Measurements from ENCODE around the gene JMJD1C. TPM values are rescaled to one million over a fixed set of nuclear protein-coding genes. Genes with fewer than 3 reads are reported as not detected.
A peak's percentile ranks its signal among the peaks of the same experiment; 100 is the strongest.

The JMJD1C gene
- total RNA-seq, 1 experiment from 2014 or later: 139 TPM

DNA sequence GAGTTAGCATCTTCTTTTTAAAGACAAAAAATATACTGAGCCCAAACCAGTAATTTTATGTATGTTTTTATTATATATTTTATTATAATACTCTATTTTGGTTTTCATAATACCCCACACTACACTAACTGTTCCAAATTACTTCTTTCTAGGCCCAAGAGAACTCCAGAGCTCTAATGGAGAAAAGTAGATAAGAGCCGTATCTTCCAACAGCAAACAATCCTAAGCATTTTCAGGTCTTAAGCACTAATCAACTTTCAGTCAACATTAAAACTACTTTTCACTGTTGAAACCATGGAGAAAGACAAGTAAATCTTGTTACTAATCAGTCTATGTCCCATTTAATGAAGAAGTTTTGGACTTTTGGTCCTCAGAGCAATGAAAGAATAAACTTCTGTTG is 55.1 kb downstream of the JMJD1C start:
- peaks cover 83% of the 10 kb centered on the region for H3K79me2 ChIP-seq (ENCODE audit: low read length)
- no peak for ATAC-seq
- BruUV-seq (replicated peaks): no TSS peak
- CTCF ChIA-PET: no interaction called here
- H3F3A ChIP-seq (ENCODE audit: low read length, unreplicated experiment): peaks cover 6% of the 10 kb centered on the region
- peaks cover 27% of the 10 kb centered on the region for H3K4me1 ChIP-seq (ENCODE audit: insufficient read depth, low read length)
- DNase-seq: no peak
- no peaks in the 10 kb centered on the region for H3K9me2 ChIP-seq (replicated peaks; ENCODE audit: low read length)
- no peaks in the 10 kb centered on the region for H3K9me3 ChIP-seq (ENCODE audit: low read length)
- H2AFZ ChIP-seq (ENCODE audit: low read length): no peak overlapping the region
- H3K4me2 ChIP-seq (ENCODE audit: low read length): no peak overlapping the region
- H3K27me3 ChIP-seq (ENCODE audit: low read length): no peaks in the 10 kb centered on the region
- 0 out of 2 replicates have a peak, but pooled peaks cover 3% of the 10 kb centered on the region for H3K36me3 ChIP-seq (ENCODE audit: low read depth, low read length)
- no peak overlapping the region for H3K27ac ChIP-seq (ENCODE audit: low read length)
- H3K4me3 ChIP-seq (ENCODE audit: low read length): no peak overlapping the region
- TF ChIP-seq, protein P1, sequence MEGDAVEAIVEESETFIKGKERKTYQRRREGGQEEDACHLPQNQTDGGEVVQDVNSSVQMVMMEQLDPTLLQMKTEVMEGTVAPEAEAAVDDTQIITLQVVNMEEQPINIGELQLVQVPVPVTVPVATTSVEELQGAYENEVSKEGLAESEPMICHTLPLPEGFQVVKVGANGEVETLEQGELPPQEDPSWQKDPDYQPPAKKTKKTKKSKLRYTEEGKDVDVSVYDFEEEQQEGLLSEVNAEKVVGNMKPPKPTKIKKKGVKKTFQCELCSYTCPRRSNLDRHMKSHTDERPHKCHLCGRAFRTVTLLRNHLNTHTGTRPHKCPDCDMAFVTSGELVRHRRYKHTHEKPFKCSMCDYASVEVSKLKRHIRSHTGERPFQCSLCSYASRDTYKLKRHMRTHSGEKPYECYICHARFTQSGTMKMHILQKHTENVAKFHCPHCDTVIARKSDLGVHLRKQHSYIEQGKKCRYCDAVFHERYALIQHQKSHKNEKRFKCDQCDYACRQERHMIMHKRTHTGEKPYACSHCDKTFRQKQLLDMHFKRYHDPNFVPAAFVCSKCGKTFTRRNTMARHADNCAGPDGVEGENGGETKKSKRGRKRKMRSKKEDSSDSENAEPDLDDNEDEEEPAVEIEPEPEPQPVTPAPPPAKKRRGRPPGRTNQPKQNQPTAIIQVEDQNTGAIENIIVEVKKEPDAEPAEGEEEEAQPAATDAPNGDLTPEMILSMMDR (conservative IDR thresholded peaks at IDR 0.05; ENCODE audit: low read depth, low read length): no peak
- TF ChIP-seq EZH2phosphoT487 (IDR thresholded peaks at IDR 0.05; ENCODE audit: borderline replicate concordance, low read length) (no peak), EZH2 (IDR thresholded peaks at IDR 0.05; ENCODE audit: low read length, unreplicated experiment) (no peak)
- peaks cover 3% of the 10 kb centered on the region; the same call in 1 of the 2 replicates for H4K20me1 ChIP-seq (ENCODE audit: low read length)
- intact Hi-C loops (cut with micrococcal nuclease): no loop called here
- H3K9ac ChIP-seq (ENCODE audit: low read length): no peak overlapping the region
- POLR2A ChIA-PET (ENCODE audit: unreplicated experiment): no interaction called here

GRCh38 chr10:63409465-63410027 is 56.2 kb downstream of the JMJD1C start:
- no peaks in the 10 kb centered on the region for H3K9me3 ChIP-seq (ENCODE audit: low read length)
- no peaks in the 10 kb centered on the region for H3K9me2 ChIP-seq (replicated peaks; ENCODE audit: low read length)
- no peaks in the 10 kb centered on the region for H3F3A ChIP-seq (ENCODE audit: low read length, unreplicated experiment)
- H3K27me3 ChIP-seq (ENCODE audit: low read length): no peaks in the 10 kb centered on the region
- no peak overlapping the region for H2AFZ ChIP-seq (ENCODE audit: low read length)
- POLR2A ChIA-PET (ENCODE audit: unreplicated experiment): no interaction called here
- ATAC-seq (peak; percentile 59), DNase-seq (peak; percentile 42)
- no peaks in the 10 kb centered on the region; the same call in 1 of the 2 replicates for H4K20me1 ChIP-seq (ENCODE audit: low read length)
- H3K4me1 ChIP-seq (ENCODE audit: insufficient read depth, low read length): peaks cover 17% of the 10 kb centered on the region
- H3K4me2 ChIP-seq (ENCODE audit: low read length): no peak overlapping the region
- peaks cover 88% of the 10 kb centered on the region for H3K79me2 ChIP-seq (ENCODE audit: low read length)
- intact Hi-C loops (cut with micrococcal nuclease): no loop called here
- 0 out of 2 replicates have a peak, but pooled peaks cover 3% of the 10 kb centered on the region for H3K36me3 ChIP-seq (ENCODE audit: low read depth, low read length)
- TF ChIP-seq, protein P1 (conservative IDR thresholded peaks at IDR 0.05; ENCODE audit: low read depth, low read length): no peak
- TF ChIP-seq EZH2phosphoT487 (IDR thresholded peaks at IDR 0.05; ENCODE audit: borderline replicate concordance, low read length) (no peak), EZH2 (IDR thresholded peaks at IDR 0.05; ENCODE audit: low read length, unreplicated experiment) (no peak)
- H3K9ac ChIP-seq (ENCODE audit: low read length): no peak overlapping the region
- no peak overlapping the region for H3K4me3 ChIP-seq (ENCODE audit: low read length)
- BruUV-seq (replicated peaks): no TSS peak
- CTCF ChIA-PET: interaction anchor here (0.6 kb wide), 2 partner anchors 21 to 252 kb away, joined by 3 read pairs; no protein-coding TSS in a partner anchor
- H3K27ac ChIP-seq (ENCODE audit: low read length): no peak overlapping the region

DNA sequence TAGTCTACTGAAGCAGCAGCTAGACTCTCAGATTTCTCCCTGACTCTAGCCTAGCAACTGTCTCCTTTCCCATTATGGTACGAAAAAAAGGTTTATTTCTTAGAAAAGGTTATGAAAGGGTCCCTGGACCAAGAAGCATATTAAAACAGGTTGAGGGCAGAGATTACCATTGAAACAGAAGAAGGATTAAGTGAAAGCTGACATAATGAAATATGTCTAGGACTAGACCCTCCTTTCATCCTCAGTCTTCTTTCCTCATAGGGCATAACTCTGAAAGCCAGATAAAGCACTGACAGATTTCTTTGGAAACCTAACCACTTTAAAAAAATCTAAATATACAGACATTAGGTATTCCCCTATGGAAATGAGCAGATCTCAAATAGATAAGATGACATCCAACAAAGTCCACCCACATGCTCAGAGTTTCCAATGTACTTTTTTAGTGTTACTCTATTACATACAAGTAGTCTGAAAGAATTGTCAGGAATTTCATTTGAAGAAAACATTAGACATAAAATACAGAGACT is 58.6 kb downstream of the JMJD1C start:
- Histone ChIP-seq H3K4me1 (ENCODE audit: insufficient read depth, low read length) (peaks cover 5% of the 10 kb centered on the region; the same call in 1 of the 2 replicates), H3K79me2 (ENCODE audit: low read length) (peaks cover 82% of the 10 kb centered on the region), H3K36me3 (ENCODE audit: low read depth, low read length) (0 out of 2 replicates have a peak, but pooled peaks cover 3% of the 10 kb centered on the region), H4K20me1 (ENCODE audit: low read length) (no peaks in the 10 kb centered on the region; the same call in 1 of the 2 replicates), H3K4me3 (ENCODE audit: low read length) (no peak overlapping the region), H3K27ac (ENCODE audit: low read length) (no peak overlapping the region), H3K9me2 (replicated peaks; ENCODE audit: low read length) (no peaks in the 10 kb centered on the region), H3K4me2 (ENCODE audit: low read length) (no peak overlapping the region), H2AFZ (ENCODE audit: low read length) (no peak overlapping the region), H3F3A (ENCODE audit: low read length, unreplicated experiment) (no peaks in the 10 kb centered on the region), H3K9me3 (ENCODE audit: low read length) (no peaks in the 10 kb centered on the region), H3K9ac (ENCODE audit: low read length) (no peak overlapping the region), H3K27me3 (ENCODE audit: low read length) (no peaks in the 10 kb centered on the region)
- POLR2A ChIA-PET (ENCODE audit: unreplicated experiment): interaction anchor here (0.6 kb wide), 1 partner anchor 19 kb away, joined by 3 read pairs; no protein-coding TSS in a partner anchor
- CTCF ChIA-PET: no interaction called here
- TF ChIP-seq, protein P1 (conservative IDR thresholded peaks at IDR 0.05; ENCODE audit: low read depth, low read length): no peak
- TF ChIP-seq EZH2 (IDR thresholded peaks at IDR 0.05; ENCODE audit: low read length, unreplicated experiment) (no peak), EZH2phosphoT487 (IDR thresholded peaks at IDR 0.05; ENCODE audit: borderline replicate concordance, low read length) (no peak)
- intact Hi-C loops (cut with micrococcal nuclease): no loop called here
- ATAC-seq: no peak
- no peak for DNase-seq
- BruUV-seq (replicated peaks): no TSS peak

All from PC-3 (cell line).